ENCODE results near the gene RAB29. TPM values are rescaled to one million over a fixed set of nuclear protein-coding genes. Genes with fewer than 3 reads are reported as not detected.
"Not testable (repeated sequence)": the region's sequence is repeated elsewhere in the genome, so short reads cannot be mapped to it uniquely, and the experiment has no call there.

The RAB29 gene
- total RNA-seq = 10 to 100 TPM; 19.8 to 23.9 TPM
- long read RNA-seq, donor 1, partial matches to known transcripts = 0 of 12 reads
- long read RNA-seq, donor 1, other reads (novel, unspliced or antisense) = 6 of 12 reads
- long read RNA-seq, donor 2, transcript RAB29-203 (5 exons, 1,157 nt) = major isoform, 36 of 158 reads
- long read RNA-seq, donor 2, transcript RAB29-201 (6 exons, 1,723 nt) = minor isoform, 20 of 158 reads
- long read RNA-seq, donor 2, transcript RAB29-204 (5 exons, 1,306 nt) = minor isoform, 13 of 158 reads
- long read RNA-seq, donor 2, transcript RAB29-205 (4 exons, 1,441 nt) = minor isoform, 11 of 158 reads
- long read RNA-seq, donor 2, partial matches to known transcripts = 9 of 158 reads
- long read RNA-seq, donor 2, other reads (novel, unspliced or antisense) = 58 of 158 reads

- intact Hi-C loops (cut with DNase I) = no loop called here
These were observed at the start of gene RAB29 for GRCh38 chr1:205775015-205775716. Gene RAB29, minus strand, starts transcription at chr1:205775482. Its CDS starts 526 bp downstream, at chr1:205774956.

GRCh38 chr1:205824180-205824579 lies 48.9 kb upstream of the RAB29 start:
- DNase-seq (ENCODE audit: low spot score) = no peak
- intact Hi-C loops (cut with DNase I) = no loop called here

More at GRCh38 chr1:205775015-205775716, at the start of gene RAB29:
- peak; percentile 93 for DNase-seq (ENCODE audit: low spot score)

GRCh38 chr1:205823260-205823659 lies 48.0 kb upstream of the RAB29 start:
- intact Hi-C loops (cut with DNase I); DNase-seq (ENCODE audit: low spot score): not testable (repeated sequence)

GRCh38 chr1:205822397-205822796 lies 47.1 kb upstream of the RAB29 start:
- intact Hi-C loops (cut with DNase I) = no loop called here
- no peak for DNase-seq (ENCODE audit: low spot score)

- no peak for DNase-seq (ENCODE audit: low spot score)
- intact Hi-C loops (cut with DNase I) = no loop called here
These were observed 42.7 kb upstream of the RAB29 start for GRCh38 chr1:205817988-205818387.

- intact Hi-C loops (cut with DNase I) = no loop called here
- DNase-seq (ENCODE audit: low spot score) = no peak
These were observed 42.1 kb upstream of the RAB29 start for GRCh38 chr1:205817364-205817763.

GRCh38 chr1:205813755-205814058 lies 38.4 kb upstream of the RAB29 start:
- intact Hi-C loops (cut with DNase I) = no loop called here
- DNase-seq (ENCODE audit: low spot score) = no peak

- intact Hi-C loops (cut with DNase I) = no loop called here
- peak; percentile 96 for DNase-seq (ENCODE audit: low spot score)
These were observed 37.8 kb upstream of the RAB29 start, which contains the start of gene SLC41A1 for GRCh38 chr1:205812878-205813754. Gene SLC41A1, minus strand, starts transcription at chr1:205813198. Its CDS starts 2,757 bp downstream, at chr1:205810441.

GRCh38 chr1:205812271-205812877 lies 37.1 kb upstream of the RAB29 start:
- peak; percentile 55 for DNase-seq (ENCODE audit: low spot score)
- intact Hi-C loops (cut with DNase I) = no loop called here

GRCh38 chr1:205811660-205812059 lies 36.4 kb upstream of the RAB29 start:
- intact Hi-C loops (cut with DNase I) = no loop called here
- DNase-seq (ENCODE audit: low spot score) = peak; percentile 32

- DNase-seq (ENCODE audit: low spot score) = peak; percentile 64
- intact Hi-C loops (cut with DNase I) = no loop called here
These were observed 35.3 kb upstream of the RAB29 start for GRCh38 chr1:205810448-205811157.

- peak; percentile 78 for DNase-seq (ENCODE audit: low spot score)
- intact Hi-C loops (cut with DNase I) = no loop called here
These were observed 34.7 kb upstream of the RAB29 start for GRCh38 chr1:205809942-205810345.

- DNase-seq (ENCODE audit: low spot score) = peak; percentile 13
- intact Hi-C loops (cut with DNase I) = no loop called here
These were observed 34.2 kb upstream of the RAB29 start for GRCh38 chr1:205809469-205809868.

GRCh38 chr1:205805082-205805711 lies 29.9 kb upstream of the RAB29 start:
- DNase-seq (ENCODE audit: low spot score) = no peak
- intact Hi-C loops (cut with DNase I) = no loop called here

GRCh38 chr1:205804605-205805004 lies 29.3 kb upstream of the RAB29 start:
- intact Hi-C loops (cut with DNase I) = no loop called here
- DNase-seq (ENCODE audit: low spot score) = no peak

GRCh38 chr1:205803986-205804385 lies 28.7 kb upstream of the RAB29 start:
- intact Hi-C loops (cut with DNase I) = no loop called here
- DNase-seq (ENCODE audit: low spot score) = no peak

GRCh38 chr1:205802060-205802459 lies 26.8 kb upstream of the RAB29 start:
- intact Hi-C loops (cut with DNase I) = no loop called here
- no peak for DNase-seq (ENCODE audit: low spot score)

- DNase-seq (ENCODE audit: low spot score) = no peak
- intact Hi-C loops (cut with DNase I) = no loop called here
These were observed 25.9 kb upstream of the RAB29 start for GRCh38 chr1:205800981-205801703.

Measured in posterior vena cava (tissue), 2 donors.